Measurements from ENCODE around the gene SERINC5.
A peak's percentile ranks its signal among the peaks of the same experiment; 100 is the strongest.
"Not testable (repeated sequence)": the region's sequence is repeated elsewhere in the genome, so short reads cannot be mapped to it uniquely, and the experiment has no call there.

The SERINC5 gene

GRCh38 chr5:80170117-80170535 is 85.7 kb downstream of the SERINC5 start:
- no peak for DNase-seq (ENCODE audit: low spot score)

DNA sequence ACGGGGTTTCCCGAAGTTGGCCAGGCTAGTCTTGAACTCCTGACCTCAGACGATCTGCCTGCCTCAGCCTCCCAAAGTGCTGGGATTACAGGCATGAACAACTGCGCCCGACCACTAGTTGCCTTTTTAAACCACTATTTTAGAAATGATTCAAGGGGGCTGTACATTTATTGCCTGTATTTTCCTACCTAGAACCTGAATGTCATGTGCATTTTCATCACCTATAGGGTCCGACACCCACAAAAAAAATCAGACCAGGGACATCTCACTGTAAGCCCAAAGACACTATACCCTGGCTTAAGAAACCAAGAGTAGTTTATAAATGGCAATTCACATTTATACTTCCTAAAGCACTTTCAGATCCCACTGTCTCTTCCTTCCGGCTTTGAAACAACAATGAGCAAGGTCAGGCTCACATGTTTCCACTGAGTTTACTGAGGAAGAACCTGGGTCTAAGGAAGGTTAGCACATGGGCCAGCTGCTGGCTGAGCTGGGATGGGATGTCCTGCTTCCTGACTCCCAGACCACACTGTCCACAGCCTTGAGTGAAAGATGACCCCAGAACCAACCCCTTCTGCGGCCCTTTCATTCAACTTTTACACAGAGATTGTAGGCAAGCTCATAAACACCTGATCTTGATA is 87.3 kb downstream of the SERINC5 start:
- no peak for DNase-seq (ENCODE audit: low spot score)

DNA sequence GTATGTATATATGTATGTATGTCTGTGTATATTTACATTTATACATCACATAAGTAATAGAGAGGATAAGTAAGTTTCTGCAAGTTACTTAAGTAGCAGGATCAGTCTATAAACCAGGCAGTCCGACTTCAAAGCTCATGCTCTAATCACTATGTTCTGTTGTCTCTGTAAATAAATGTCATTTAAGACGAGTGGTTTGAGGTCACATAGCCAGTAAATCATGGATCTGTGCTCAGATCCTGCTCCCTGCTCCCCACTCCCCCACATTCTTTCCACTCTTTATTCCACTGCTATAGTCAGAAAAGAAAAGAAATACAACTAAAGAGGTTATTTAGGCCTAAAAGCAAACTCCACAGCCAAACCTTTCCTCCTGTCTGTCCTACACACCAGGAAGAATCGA is 90.4 kb downstream of the SERINC5 start:
- DNase-seq (ENCODE audit: low spot score): no peak

DNA sequence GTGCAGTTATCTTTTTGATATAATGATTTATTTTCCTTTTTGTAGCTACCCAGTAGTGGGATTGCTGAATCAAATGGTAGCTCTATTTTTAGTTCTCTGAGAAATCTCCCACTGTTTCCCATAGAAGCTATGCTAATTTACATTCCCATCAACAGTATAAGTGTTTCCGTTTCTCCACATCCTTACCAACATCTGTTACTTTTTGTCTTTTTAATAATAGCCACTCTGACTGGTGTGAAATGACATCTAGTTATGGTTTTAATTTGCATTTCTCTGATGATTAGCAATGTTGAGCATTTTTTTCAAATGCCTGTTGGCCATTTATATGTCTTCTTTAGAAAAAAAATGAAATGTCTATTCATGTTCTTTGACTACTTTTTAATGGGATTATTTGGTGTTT is 94.7 kb downstream of the SERINC5 start:
- DNase-seq (ENCODE audit: low spot score): no peak

DNA sequence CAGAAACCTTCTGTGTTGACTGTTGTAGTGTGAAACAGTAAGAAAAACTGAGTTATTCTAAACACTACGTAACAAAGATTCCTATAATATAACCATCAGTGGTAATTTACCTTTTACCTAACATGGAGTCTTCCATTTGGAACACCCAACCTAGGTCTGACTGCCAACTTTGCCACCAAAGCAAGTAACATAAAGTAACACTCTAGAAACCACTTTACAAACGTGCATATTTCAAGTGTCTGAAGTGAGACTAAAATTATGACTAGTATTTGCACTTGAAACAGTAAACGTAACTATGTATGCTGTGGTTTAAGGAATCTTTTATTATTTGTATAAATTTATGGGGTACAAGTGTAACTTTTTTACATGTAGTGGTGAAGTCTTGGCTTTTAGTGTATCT is 95.6 kb downstream of the SERINC5 start:
- no peak for DNase-seq (ENCODE audit: low spot score)

DNA sequence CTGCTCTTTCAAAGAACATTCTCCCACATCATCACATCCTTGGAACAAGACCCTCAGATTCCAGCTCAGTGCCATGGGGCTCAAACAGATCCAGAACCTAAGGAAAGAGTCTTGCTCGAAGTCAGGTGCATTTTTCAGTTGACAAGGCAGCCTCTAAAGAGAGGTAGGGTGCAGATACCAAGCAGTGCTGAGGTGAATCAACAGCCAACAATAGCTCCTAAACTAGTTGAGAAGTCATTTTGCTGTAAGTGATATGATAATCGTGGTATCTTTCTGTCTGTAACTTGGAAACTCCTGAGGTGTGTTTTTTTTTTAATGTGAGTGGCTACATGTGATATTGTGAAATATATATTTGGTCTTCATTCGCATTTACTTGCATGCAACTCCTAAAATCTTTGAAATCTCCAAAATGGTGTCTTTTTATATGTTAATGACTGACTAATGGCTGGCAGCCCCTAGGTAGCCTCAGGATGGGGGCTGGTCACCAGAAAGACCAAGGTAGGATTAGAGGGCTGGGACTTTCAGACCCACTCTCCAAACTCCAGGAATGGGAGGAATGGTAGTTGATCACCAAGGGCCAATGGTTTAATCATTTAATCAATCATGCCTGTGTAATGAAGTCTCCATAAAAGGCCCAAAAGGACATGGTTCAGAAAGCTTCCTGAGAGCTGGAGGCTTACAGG is 96.6 kb downstream of the SERINC5 start:
- DNase-seq (ENCODE audit: low spot score): no peak

GRCh38 chr5:80156156-80156555 is 99.7 kb downstream of the SERINC5 start:
- no peak for DNase-seq (ENCODE audit: low spot score)

- no peak for DNase-seq (ENCODE audit: low spot score)
These were observed 101.1 kb downstream of the SERINC5 start for GRCh38 chr5:80154749-80155148.

GRCh38 chr5:80154289-80154688 is 101.6 kb downstream of the SERINC5 start:
- DNase-seq (ENCODE audit: low spot score): not testable (repeated sequence)

DNA sequence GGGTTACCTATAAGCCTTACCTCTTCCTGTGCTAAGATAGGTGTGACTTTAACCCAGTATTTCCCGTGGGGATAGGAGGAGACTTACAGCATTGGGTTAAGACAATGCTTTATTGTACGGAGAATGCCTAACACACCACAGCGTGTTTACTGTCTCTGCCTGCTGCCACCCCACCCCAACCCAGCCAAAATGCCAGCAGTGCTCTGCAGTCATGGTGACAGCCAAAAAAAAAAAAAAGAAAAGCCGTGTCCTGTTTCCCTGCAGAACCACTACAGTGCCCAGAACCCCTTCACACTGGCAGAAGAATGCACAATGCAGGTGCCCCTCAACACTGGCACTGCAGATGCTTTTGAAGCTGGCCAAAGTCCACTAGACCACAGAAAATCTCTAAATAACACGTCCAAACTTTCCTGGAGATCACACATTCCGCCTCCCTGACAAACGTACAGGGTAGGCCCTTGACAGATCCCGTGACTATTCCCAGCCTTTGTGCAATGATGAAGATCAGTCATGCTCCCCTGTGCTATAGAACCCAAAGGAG is 102.2 kb downstream of the SERINC5 start:
- no peak for DNase-seq (ENCODE audit: low spot score)

DNA sequence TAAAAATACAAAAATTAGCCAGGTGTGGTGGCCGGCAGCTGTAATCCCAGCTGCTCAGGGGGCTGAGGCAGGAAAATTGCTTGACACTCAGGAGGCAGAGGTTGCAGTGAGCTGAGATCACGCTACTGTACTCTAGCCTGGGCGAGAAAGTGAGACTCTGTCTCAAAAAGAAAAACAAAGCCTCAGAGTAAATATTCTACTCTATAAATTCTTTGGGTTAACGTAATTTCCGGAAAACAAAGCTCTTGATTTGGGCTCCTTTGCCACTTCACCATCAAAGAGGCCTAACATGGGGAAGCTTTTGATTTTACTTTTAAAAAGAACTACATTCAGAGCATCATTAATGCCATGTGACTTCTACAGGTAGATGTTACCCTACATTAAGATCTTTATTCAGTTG is 103.1 kb downstream of the SERINC5 start:
- DNase-seq (ENCODE audit: low spot score): no peak

DNA sequence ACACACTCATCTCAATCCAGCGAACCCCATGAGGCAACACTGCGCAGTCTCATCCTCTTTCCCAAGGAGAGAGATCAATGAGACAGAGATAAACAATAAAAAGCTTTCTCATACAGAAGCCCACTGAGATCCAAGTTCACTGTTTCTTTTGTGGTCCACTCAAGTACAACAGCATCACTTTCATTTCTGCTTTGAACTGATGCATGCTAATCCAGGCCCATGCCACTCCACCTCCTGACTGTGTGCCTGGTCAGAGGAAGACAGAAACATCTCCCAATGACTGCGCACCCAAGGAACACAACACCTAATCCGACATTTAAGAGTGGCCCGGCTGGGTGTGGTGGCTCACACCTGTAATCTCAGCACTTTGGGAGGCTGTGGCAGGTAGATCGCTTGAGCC is 104.0 kb downstream of the SERINC5 start:
- DNase-seq (ENCODE audit: low spot score): no peak

GRCh38 chr5:80150731-80151130 is 105.1 kb downstream of the SERINC5 start:
- no peak for DNase-seq (ENCODE audit: low spot score)

DNA sequence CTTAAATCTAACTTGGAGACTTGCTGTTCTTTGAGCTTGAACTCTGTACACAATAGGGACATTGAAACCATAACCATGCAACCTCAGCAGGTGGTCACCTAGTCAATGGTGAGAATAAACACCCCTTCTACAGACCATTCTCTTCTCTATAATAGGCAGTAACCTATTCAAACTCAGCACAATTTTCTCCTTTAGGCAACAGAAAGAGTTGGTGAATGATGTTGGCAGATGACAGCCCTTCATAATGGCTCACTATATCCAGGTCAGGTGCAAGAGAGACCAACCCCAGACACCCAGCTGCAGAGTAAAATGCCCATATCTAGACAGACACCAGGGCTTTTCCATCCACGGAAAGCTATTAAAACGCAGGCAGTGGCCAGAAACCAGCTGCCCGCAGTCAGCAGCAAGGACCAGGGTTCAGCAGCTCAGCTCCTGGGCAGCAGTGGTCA is 106.7 kb downstream of the SERINC5 start:
- no peak for DNase-seq (ENCODE audit: low spot score)

DNA sequence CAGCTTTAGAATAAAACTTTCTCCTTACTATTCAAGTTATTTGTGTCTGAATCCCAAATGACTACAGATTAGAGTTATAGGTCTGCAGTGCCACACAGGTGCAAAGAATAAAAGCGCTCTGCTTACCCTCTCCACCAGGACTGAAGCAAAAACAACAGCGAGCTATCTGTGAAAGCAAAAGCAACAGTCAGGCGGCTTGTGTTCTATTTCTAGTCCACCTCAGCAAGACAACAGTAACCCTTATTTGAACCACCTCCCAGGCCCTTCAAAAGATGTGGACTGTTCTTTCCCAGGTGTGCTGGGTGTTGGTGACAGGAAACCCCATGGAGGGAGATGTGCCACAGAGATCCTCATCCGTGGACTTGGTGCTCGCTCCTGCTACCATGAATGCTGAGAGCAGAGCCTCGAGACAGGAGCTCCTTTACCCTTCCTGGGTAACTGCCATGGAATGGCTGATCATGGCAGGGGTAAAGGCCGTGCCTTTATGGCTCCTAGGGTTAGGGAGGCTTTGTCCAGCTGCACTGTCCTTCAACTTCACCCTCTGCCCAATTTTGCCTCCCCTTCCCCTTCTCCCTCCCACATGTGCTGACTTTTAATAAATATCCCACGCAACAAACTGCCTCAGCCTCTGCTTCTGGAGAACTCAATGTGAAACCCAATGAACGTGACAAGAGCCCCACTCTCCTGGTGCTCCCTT is 108.6 kb downstream of the SERINC5 start:
- DNase-seq (ENCODE audit: low spot score): no peak

- no peak for DNase-seq (ENCODE audit: low spot score)
These were observed 109.8 kb downstream of the SERINC5 start for GRCh38 chr5:80146046-80146445.

DNA sequence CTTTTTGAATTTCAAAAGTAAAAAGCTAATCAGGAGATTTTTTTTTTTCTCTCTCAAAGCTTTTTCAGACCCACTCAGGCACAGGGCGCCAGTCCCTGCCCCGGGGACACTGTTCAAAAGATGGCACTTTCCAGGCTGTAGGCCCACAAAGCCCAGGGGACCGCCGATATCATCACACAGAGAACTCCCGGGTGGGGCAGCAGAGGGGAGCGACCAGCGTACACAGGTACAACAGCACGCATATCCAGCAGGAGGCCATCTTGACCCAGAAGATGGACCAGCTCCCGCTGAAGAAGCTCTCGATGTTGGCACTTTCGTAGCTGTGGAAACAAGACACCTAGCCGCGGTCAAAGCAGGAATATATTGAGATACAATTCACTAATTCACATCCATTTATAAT is 112.4 kb downstream of the SERINC5 start:
- DNase-seq (ENCODE audit: low spot score): no peak

- no peak for DNase-seq (ENCODE audit: low spot score)
These were observed 112.9 kb downstream of the SERINC5 start for GRCh38 chr5:80142996-80143395.

- peak; percentile 34 for DNase-seq (ENCODE audit: low spot score)
These were observed 114.2 kb downstream of the SERINC5 start for GRCh38 chr5:80141681-80142080.

DNA sequence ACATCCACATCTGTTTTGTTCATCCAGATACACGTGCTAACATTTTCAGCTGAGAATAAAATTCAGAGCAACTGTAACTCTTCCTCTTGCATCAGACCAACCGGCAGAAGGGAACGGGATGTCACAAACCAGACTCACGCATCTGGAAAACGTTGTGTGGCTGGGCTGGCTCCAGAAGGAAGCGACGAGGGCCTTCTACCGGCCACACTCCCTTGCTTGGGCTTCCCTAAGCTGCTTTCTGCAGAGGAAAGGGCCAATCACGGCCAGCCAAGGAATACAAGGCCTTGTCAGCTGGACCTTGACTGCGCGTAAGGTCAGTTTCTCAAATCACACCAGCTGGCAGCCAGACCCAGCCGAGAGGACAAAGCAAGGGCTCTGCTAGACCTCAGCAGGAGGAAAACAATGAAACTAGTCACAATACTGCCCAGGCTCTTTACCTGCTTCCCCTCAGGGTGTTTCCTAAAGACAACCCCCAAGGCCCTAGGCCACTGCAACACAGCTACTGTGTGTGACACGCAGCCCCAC is 114.6 kb downstream of the SERINC5 start:
- DNase-seq (ENCODE audit: low spot score): peak; percentile 73

DNA sequence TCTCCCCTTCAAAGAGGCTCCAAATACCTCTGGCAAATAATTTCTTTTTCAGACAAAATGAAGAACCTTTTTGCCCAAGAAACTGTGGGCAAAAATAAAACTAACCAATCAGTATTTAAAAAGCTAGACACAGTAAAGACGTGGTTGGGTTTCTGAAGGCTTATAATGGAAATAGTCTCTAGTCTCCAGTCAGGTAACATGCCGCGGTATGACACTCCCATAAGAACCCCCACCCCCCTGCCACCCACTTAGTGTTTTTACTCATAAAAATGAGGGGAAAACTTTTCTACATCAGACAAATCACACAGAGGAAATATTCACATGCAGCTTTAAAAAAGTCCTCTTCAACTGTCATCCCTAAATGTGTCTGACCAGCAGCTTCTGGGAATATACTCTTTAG is 115.4 kb downstream of the SERINC5 start:
- DNase-seq (ENCODE audit: low spot score): no peak

DNA sequence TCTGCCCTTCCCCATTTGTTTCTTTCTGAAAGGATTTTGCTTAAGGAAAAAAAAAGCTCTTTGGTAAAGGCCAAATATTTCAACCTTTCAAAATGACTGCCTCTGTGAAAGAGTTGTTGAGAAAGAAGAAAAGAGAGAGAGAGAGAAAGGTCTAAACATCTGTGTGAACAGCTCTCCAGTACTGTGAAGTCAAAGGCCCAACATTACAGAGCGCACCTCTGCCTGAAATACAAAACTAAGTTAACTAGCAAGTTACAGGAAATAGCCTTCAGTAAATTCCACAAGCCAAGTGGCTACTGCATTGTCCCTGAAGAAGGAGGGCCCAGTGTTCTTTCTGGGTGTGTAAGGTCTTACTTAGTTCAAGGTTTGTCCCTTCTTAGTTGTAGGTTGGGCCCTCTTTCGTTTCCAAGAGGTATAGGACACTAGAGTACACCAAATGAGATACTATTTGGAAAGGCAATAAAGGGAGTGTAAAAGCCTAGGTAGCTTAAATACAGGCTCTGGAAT is 116.3 kb downstream of the SERINC5 start:
- DNase-seq (ENCODE audit: low spot score): no peak

DNA sequence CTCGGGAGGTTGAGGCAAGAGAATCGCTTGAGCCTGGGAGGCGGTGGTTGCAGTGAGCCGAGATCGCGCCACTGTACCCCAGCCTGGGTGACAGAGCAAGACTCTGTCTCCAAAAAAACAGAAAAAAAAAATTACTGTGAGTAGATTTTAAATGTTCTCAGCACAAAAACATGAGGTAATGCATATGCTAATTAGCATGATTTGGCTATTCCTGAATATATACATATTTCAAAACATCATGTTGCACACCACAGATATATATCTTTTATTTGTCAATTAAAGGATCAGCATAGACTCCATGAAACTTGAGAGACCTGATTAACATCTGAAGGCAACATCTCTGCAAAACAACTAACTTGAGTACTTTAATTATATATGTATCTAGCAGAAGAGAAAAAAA is 117.4 kb downstream of the SERINC5 start:
- DNase-seq (ENCODE audit: low spot score): no peak
